HL-60 (cell line): ENCODE measurements around the gene NRAP.

Source experiments
- DNase-seq, 2 experiments: peaks; one replicate each; pipeline ENCODE4 v3.0.0-alpha.2; 2010 to 2020; ENCODE audit warnings: low read depth in 1 of 2, low spot score in 1 of 2
- H3K27ac ChIP-seq: fragments of 250-450 bp; sonication (Bioruptor Pico); replicated peaks from 2 replicates; pipeline ENCODE4 v1.5.1; 2020; ENCODE audit warnings: mild to moderate bottlenecking, moderate library complexity
- H3K27me3 ChIP-seq: fragments of 250-450 bp; sonication (Bioruptor Pico); 2 replicates; pipeline ENCODE4 v1.5.1; 2021; ENCODE audit warnings: mild to moderate bottlenecking, moderate library complexity; ENCODE audit not compliant: insufficient read depth, poor library complexity, severe bottlenecking
- H3K4me3 ChIP-seq: replicated peaks from 2 replicates; pipeline ENCODE4 v1.5.1; 2011; ENCODE audit warnings: mild to moderate bottlenecking, control low read depth, low read length; ENCODE audit not compliant: insufficient read depth
- CTCF ChIP-seq: IDR thresholded peaks from one replicate; pipeline ENCODE4 v1.5.1; 2011; ENCODE audit warnings: low read length, control low read depth, inconsistent platforms; ENCODE audit not compliant: insufficient read depth
- GABPA ChIP-seq: IDR thresholded peaks from 2 replicates; pipeline ENCODE4 v1.6.1; 2012; ENCODE audit warnings: low read depth
- POLR2AphosphoS5 ChIP-seq: IDR thresholded peaks from 2 replicates; pipeline ENCODE4 v1.6.1; 2012; ENCODE audit warnings: low read depth
- REST ChIP-seq: IDR thresholded peaks from 2 replicates; pipeline ENCODE4 v1.6.1; 2012; ENCODE audit warnings: low read depth; ENCODE audit not compliant: insufficient replicate concordance
- SPI1 ChIP-seq: IDR thresholded peaks from 2 replicates; pipeline ENCODE4 v1.6.1; 2012; ENCODE audit warnings: low read depth, mild to moderate bottlenecking, borderline replicate concordance

Gene NRAP

GRCh38 chr10:113686028-113686427 lies 22.2 kb upstream of the NRAP start:
- no peak overlapping the region for H3K4me3 ChIP-seq
- no peak for DNase-seq
- TF ChIP-seq POLR2AphosphoS5 (no peak), CTCF (no peak), GABPA (no peak)
- H3K27me3 ChIP-seq: no peaks in the 10 kb centered on the region
- H3K27ac ChIP-seq: no peak overlapping the region

- no peaks in the 10 kb centered on the region for H3K27me3 ChIP-seq
Observed at GRCh38 chr10:113683300-113683699, 19.5 kb upstream of the NRAP start.

GRCh38 chr10:113681533-113682470 lies 18.0 kb upstream of the NRAP start:
- DNase-seq: no peak
- Histone ChIP-seq H3K27ac (no peak overlapping the region), H3K4me3 (no peak overlapping the region), H3K27me3 (no peaks in the 10 kb centered on the region)
- TF ChIP-seq CTCF (no peak), POLR2AphosphoS5 (no peak), SPI1 (no peak), REST (no peak), GABPA (no peak)

More at GRCh38 chr10:113683300-113683699, 19.5 kb upstream of the NRAP start:
- Histone ChIP-seq H3K27ac (no peak overlapping the region), H3K4me3 (no peak overlapping the region)
- TF ChIP-seq SPI1 (peak; percentile 43; the same call in 1 of the 2 replicates), POLR2AphosphoS5 (no peak)
- DNase-seq: no peak

- TF ChIP-seq SPI1: peak; percentile 17; the same call in 1 of the 2 replicates
- no peak for TF ChIP-seq POLR2AphosphoS5
- TF ChIP-seq CTCF: no peak
- no peak for TF ChIP-seq GABPA
- peak overlapping the region; percentile 67 for H3K27ac ChIP-seq
- no peaks in the 10 kb centered on the region for H3K27me3 ChIP-seq
- H3K4me3 ChIP-seq: peak overlapping the region; percentile 89
- DNase-seq: peak; percentile 34 to 42
Observed at GRCh38 chr10:113680190-113681111, 16.6 kb upstream of the NRAP start.
